OCI-LY7 (cell line): ENCODE results near the gene HSPA4L. TPM values are rescaled to one million over a fixed set of nuclear protein-coding genes. Genes with fewer than 3 reads are reported as not detected.

Experiments
- BruUV-seq: library from RNA; stranded (reverse); fragments of 400-500 nt; replicated peaks from 2 replicates; lab custom pipeline; 2021; lab: Mats Ljungman, UMichigan
- CTCF ChIA-PET: fragments of 300-600 bp; sonication (Branson Sonifier 250); formaldehyde crosslinking; loops from one replicate; lab custom pipeline; 2022; ENCODE audit warnings: antibody characterized with exemption; ENCODE audit not compliant: unreplicated experiment; lab: Charles Lee
- POLR2A ChIA-PET: fragments of 300-600 bp; sonication (Branson Sonifier 250); formaldehyde crosslinking; loops from one replicate; lab custom pipeline; 2022; ENCODE audit warnings: antibody characterized with exemption; lab: Charles Lee
- DNase-seq: peaks from one replicate; pipeline ENCODE4 v3.0.0-alpha.2; 2015; ENCODE audit warnings: low spot score
- H2AFZ ChIP-seq: fragments of 200-600 bp; sonication (generic), shearing (Covaris generic); 2 replicates; pipeline ENCODE4 v1.6.1; 2014; ENCODE audit warnings: mild to moderate bottlenecking, antibody characterized with exemption, low read length, moderate library complexity
- H3K27ac ChIP-seq: fragments of 200-600 bp; sonication (generic); 2 replicates; pipeline ENCODE4 v1.5.1; 2014; ENCODE audit warnings: mixed run types, low read depth, mild to moderate bottlenecking, moderate library complexity, low read length, inconsistent platforms; ENCODE audit not compliant: poor library complexity, severe bottlenecking
- H3K36me3 ChIP-seq: fragments of 200-600 bp; sonication (generic); 2 replicates; pipeline ENCODE4 v1.6.1; 2014; ENCODE audit warnings: mild to moderate bottlenecking, antibody characterized with exemption, low read length, moderate library complexity, mixed read lengths; ENCODE audit not compliant: insufficient read depth
- H3K4me1 ChIP-seq: fragments of 200-600 bp; sonication (generic); 2 replicates; pipeline ENCODE4 v1.5.1; 2014; ENCODE audit warnings: mild to moderate bottlenecking, low read length; ENCODE audit not compliant: insufficient read depth, poor library complexity, severe bottlenecking
- H3K4me2 ChIP-seq: fragments of 200-600 bp; sonication (generic); 2 replicates; pipeline ENCODE4 v1.6.1; 2014; ENCODE audit warnings: mild to moderate bottlenecking, low read length
- H3K4me3 ChIP-seq: fragments of 200-600 bp; sonication (generic); 2 replicates; pipeline ENCODE4 v1.5.1; 2014; ENCODE audit warnings: mild to moderate bottlenecking, low read depth, low read length; ENCODE audit not compliant: poor library complexity, severe bottlenecking
- H3K79me2 ChIP-seq: fragments of 200-600 bp; sonication (generic); 2 replicates; pipeline ENCODE4 v1.6.1; 2016; ENCODE audit warnings: low read depth, mild to moderate bottlenecking, low read length, moderate library complexity, mixed read lengths; ENCODE audit not compliant: insufficient read depth
- H3K9me2 ChIP-seq: fragments of 200-600 bp; sonication (generic); 2 replicates; pipeline ENCODE4 v1.6.1; 2016; ENCODE audit warnings: mild to moderate bottlenecking, low read length, mixed read lengths; ENCODE audit not compliant: insufficient read depth
- H3K9me3 ChIP-seq: fragments of 200-600 bp; sonication (generic); 2 replicates; pipeline ENCODE4 v1.6.1; 2014; ENCODE audit warnings: mild to moderate bottlenecking, mixed run types, low read length, mixed read lengths
- H4K20me1 ChIP-seq: fragments of 200-600 bp; sonication (generic); 2 replicates; pipeline ENCODE4 v1.6.1; 2014; ENCODE audit warnings: mild to moderate bottlenecking, antibody characterized with exemption, low read length, moderate library complexity, mixed read lengths; ENCODE audit not compliant: insufficient read depth
- EZH2phosphoT487 ChIP-seq: fragments of 200-600 bp; sonication (generic); IDR thresholded peaks from 2 replicates; pipeline ENCODE4 v1.6.1; 2018; ENCODE audit warnings: low read depth, borderline replicate concordance, mild to moderate bottlenecking, mixed run types, antibody characterized with exemption, low read length, moderate library complexity, mixed read lengths
- intact Hi-C: fragments of 100-400 bp; cut with micrococcal nuclease; formaldehyde crosslinking; loops from one replicate; pipeline ENCODE4 v1.10.0; 2022; ENCODE audit not compliant: unreplicated experiment
- total RNA-seq, 2 experiments: library from RNA; depleted of rRNA in 1 of 2; stranded (reverse); fragments of >200 nt in 1 of 2; shearing (Covaris generic) in 1 of 2; gene quantifications; 2 replicates each; pipeline ENCODE4 v1.2.3, GENCODE V29; 2014 to 2022
- TF ChIP-seq, protein P1 (sequence below): fragments of 200-600 bp; sonication (generic); conservative IDR thresholded peaks from 2 replicates; pipeline ENCODE4 v1.5.1; 2014; ENCODE audit warnings: mild to moderate bottlenecking, antibody characterized with exemption, low read length, moderate library complexity, mixed read lengths

HSPA4L gene
- total RNA-seq, 2 experiments from 2014 or later, result not detected

DNA sequence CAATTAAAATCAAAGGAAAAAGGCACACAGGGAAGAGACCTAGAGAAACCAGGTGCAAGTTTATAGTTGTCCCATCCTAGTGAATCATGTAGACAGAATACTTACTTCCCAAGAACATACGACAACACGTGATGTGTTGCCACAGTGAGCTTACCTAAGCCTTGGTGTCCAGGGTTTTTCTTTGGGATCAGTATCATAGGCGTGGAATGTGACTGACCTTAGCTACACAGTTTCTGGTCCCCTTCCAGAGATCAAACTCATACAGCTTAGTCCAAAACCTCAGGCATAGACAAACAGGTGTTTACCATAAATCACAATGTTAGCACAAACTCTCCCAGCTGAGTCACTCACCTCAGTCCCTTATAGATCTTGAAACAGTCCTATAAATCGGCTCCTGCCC, 34.2 kb upstream of the HSPA4L start:
- H3K36me3 ChIP-seq, result no peaks in the 10 kb centered on the region
- H3K9me3 ChIP-seq, result peaks cover 12% of the 10 kb centered on the region; the same call in 1 of the 2 replicates
- H2AFZ ChIP-seq, result no peak overlapping the region
- CTCF ChIA-PET, result no interaction called here
- intact Hi-C loops, result no loop called here
- TF ChIP-seq, protein P1, sequence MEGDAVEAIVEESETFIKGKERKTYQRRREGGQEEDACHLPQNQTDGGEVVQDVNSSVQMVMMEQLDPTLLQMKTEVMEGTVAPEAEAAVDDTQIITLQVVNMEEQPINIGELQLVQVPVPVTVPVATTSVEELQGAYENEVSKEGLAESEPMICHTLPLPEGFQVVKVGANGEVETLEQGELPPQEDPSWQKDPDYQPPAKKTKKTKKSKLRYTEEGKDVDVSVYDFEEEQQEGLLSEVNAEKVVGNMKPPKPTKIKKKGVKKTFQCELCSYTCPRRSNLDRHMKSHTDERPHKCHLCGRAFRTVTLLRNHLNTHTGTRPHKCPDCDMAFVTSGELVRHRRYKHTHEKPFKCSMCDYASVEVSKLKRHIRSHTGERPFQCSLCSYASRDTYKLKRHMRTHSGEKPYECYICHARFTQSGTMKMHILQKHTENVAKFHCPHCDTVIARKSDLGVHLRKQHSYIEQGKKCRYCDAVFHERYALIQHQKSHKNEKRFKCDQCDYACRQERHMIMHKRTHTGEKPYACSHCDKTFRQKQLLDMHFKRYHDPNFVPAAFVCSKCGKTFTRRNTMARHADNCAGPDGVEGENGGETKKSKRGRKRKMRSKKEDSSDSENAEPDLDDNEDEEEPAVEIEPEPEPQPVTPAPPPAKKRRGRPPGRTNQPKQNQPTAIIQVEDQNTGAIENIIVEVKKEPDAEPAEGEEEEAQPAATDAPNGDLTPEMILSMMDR, result no peak
- no peak for TF ChIP-seq EZH2phosphoT487
- no TSS peak for BruUV-seq
- POLR2A ChIA-PET, result no interaction called here
- H3K4me2 ChIP-seq, result no peak overlapping the region
- no peak for DNase-seq
- no peaks in the 10 kb centered on the region for H3K79me2 ChIP-seq
- no peak overlapping the region for H3K27ac ChIP-seq
- H4K20me1 ChIP-seq, result no peaks in the 10 kb centered on the region
- no peak overlapping the region for H3K4me3 ChIP-seq
- H3K9me2 ChIP-seq, result no peaks in the 10 kb centered on the region
- H3K4me1 ChIP-seq, result no peaks in the 10 kb centered on the region

DNA sequence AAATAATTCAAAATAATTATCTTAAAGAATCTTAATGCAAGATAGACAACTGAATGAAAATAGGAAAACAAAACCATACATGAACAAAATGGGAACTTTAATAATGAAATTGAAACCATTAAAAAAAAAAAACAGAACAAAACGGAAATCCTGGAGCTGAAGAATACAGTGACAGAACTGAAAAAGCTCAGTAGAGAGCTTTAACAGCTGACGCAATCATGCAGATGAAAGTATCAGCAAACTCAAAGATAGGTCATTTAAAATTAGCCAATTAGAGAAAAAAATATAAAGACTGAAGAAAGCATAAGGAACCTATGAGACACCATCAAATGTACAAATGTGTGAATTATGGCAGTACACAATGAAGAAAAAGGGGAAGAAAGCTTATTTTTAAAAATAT, 33.2 kb upstream of the HSPA4L start:
- Histone ChIP-seq H3K4me1 (no peaks in the 10 kb centered on the region), H3K4me2 (no peak overlapping the region), H4K20me1 (no peaks in the 10 kb centered on the region), H2AFZ (no peak overlapping the region), H3K79me2 (no peaks in the 10 kb centered on the region), H3K36me3 (no peaks in the 10 kb centered on the region), H3K9me3 (peaks cover 12% of the 10 kb centered on the region; the same call in 1 of the 2 replicates), H3K27ac (no peak overlapping the region), H3K4me3 (no peak overlapping the region), H3K9me2 (no peaks in the 10 kb centered on the region)
- CTCF ChIA-PET, result no interaction called here
- intact Hi-C loops, result no loop called here
- no peak for DNase-seq
- no TSS peak for BruUV-seq
- POLR2A ChIA-PET, result interaction anchor here (0.7 to 1.0 kb wide), 2 partner anchors 15 to 791 kb away, joined by 3 read pairs; no protein-coding TSS in a partner anchor
- TF ChIP-seq EZH2phosphoT487, result no peak
- TF ChIP-seq, protein P1, result no peak

DNA sequence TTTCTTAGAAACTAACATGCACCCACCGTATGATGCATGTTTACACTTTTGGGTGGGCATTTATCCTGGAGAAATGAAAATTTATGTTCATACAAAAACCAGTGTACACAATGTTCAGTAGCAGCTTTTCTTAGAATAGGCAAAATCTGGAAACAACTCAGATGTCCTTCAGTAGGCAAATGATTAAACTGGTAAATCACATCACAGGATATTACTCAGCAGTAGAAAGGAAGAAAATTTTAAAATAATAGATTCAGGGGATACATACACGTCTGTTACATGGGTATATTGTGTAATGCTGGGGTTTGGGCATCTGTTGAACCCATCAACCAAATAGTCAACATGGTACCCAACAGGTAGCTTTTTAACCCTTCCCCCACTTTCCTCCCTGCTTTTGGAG, 25.2 kb upstream of the HSPA4L start:
- DNase-seq, result no peak
- ChIA-PET CTCF (no interaction called here), POLR2A (interaction anchor here (0.7 kb wide), 1 partner anchor 682 kb away, joined by 3 read pairs; no protein-coding TSS in a partner anchor)
- H4K20me1 ChIP-seq, result no peaks in the 10 kb centered on the region
- intact Hi-C loops, result no loop called here
- H3K36me3 ChIP-seq, result no peaks in the 10 kb centered on the region
- no peak overlapping the region for H3K4me2 ChIP-seq
- H3K9me2 ChIP-seq, result no peaks in the 10 kb centered on the region; the same call in 1 of the 2 replicates
- TF ChIP-seq, protein P1, result no peak
- TF ChIP-seq EZH2phosphoT487, result no peak
- BruUV-seq, result no TSS peak
- H3K27ac ChIP-seq, result no peak overlapping the region
- no peak overlapping the region for H2AFZ ChIP-seq
- no peak overlapping the region for H3K4me3 ChIP-seq
- no peaks in the 10 kb centered on the region for H3K9me3 ChIP-seq
- no peaks in the 10 kb centered on the region for H3K79me2 ChIP-seq
- H3K4me1 ChIP-seq, result no peaks in the 10 kb centered on the region
